ENCODE results near the gene MTMR10. TPM values are rescaled to one million over a fixed set of nuclear protein-coding genes. Genes with fewer than 3 reads are reported as not detected.

MTMR10 gene
- total RNA-seq, 4 donors from 2014 or later: 36.2 to 64.8 (median 45.9) TPM

DNA sequence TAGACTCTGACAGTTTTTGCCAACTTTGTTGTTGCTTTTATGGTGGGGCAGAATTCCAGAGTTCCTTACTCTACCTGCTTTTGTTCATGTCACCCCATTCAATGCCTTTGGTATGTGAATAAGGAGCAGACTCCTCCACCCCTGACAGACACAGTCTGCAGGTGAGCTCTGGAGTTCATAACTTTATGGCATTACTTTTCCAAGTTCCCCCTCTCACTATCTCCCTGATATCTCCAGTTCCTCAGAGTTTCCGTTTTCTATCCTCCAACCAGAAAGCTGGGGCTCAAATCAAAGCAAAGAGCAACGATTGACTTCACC, 23.1 kb upstream of the MTMR10 start:
- Histone ChIP-seq H3K36me3 (no peaks in the 10 kb centered on the region), H3K27me3 (no peaks in the 10 kb centered on the region), H3K4me1 (peaks cover 0 to 16% of the 10 kb centered on the region in 2 donors), H3K4me3 (replicated peaks in 1 of 3) (no peak overlapping the region), H3K9me3 (no peaks in the 10 kb centered on the region), H3K27ac (peak overlapping the region; percentile 3 to 86 (median 69))
- DNase-seq: no peak
- intact Hi-C loops (cut with DNase I): no loop called here
- WGBS, 2 donors: 67 to 68% methylated on average over 2 of the region's 2 CpGs
- TF ChIP-seq, protein P1, sequence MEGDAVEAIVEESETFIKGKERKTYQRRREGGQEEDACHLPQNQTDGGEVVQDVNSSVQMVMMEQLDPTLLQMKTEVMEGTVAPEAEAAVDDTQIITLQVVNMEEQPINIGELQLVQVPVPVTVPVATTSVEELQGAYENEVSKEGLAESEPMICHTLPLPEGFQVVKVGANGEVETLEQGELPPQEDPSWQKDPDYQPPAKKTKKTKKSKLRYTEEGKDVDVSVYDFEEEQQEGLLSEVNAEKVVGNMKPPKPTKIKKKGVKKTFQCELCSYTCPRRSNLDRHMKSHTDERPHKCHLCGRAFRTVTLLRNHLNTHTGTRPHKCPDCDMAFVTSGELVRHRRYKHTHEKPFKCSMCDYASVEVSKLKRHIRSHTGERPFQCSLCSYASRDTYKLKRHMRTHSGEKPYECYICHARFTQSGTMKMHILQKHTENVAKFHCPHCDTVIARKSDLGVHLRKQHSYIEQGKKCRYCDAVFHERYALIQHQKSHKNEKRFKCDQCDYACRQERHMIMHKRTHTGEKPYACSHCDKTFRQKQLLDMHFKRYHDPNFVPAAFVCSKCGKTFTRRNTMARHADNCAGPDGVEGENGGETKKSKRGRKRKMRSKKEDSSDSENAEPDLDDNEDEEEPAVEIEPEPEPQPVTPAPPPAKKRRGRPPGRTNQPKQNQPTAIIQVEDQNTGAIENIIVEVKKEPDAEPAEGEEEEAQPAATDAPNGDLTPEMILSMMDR (IDR thresholded peaks at IDR 0.05): no peak
- TF ChIP-seq POLR2A (IDR thresholded peaks at IDR 0.05): no peak

DNA sequence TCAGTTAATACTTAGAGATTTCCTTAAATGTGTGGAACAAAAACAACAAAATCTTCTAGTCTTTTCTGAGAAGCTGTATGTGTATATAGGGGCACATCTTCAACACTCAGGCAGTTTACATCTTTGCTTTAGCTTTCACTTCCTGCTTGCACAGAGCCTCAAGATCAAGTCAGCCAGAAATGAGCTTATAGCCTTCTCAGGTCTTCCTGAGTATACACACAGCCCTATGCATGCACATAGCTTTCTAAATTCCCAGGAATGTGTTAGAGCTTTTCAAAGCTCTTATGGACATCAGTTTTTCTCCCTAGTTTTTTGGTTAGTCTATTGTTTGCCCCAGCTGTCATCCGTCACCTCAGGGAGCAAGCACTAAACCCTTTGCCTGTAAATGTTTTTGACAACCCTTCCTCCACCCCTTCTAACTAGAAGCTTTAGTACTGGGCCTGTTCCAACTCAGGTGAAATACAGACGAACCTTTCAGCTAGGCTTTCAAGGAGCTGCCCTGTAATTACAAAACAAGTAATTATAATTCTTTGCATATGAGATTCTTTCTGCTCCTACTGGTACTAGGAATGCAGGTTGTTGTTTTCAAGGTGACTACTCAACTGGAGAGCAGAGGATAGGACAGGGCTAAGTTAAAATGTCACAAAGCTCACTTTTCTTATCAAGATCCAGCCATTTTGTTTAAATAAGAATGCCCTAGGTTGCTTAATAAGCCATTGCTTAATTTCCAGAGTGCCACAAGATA, 22.6 kb upstream of the MTMR10 start:
- peak in 1 of 2 donors; percentile 19 for DNase-seq
- H3K27ac ChIP-seq: peak overlapping the region; percentile 3 to 86 (median 69)
- H3K36me3 ChIP-seq: no peaks in the 10 kb centered on the region
- WGBS, 2 donors: 42 to 54% methylated on average over 2 of the region's 2 CpGs
- no peak for TF ChIP-seq POLR2A (IDR thresholded peaks at IDR 0.05)
- TF ChIP-seq, protein P1 (IDR thresholded peaks at IDR 0.05): no peak
- H3K27me3 ChIP-seq: no peaks in the 10 kb centered on the region
- H3K4me3 ChIP-seq (replicated peaks in 1 of 3): no peak overlapping the region
- intact Hi-C loops (cut with DNase I): no loop called here
- no peaks in the 10 kb centered on the region for H3K9me3 ChIP-seq
- peaks cover 0 to 16% of the 10 kb centered on the region in 2 donors for H3K4me1 ChIP-seq

DNA sequence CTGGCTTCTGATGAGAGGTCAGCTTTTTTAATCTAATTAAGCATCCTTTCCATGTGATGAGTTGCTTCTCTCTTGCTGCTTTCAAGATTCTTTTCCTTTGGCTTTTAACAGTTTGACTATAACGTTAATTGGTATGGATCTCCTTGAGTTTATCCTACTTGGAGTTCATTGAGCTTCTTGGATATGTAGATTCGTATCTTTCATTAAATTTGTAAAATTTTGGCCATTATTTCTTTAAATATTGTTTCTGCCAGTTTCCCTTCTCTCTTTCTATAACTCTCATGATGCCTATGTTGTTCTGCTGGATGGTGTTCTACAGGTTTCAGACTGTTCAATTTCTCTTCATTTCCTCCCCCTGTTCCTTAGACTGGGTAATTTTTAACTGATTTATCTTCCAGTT, 21.0 kb upstream of the MTMR10 start:
- DNase-seq: no peak
- intact Hi-C loops (cut with DNase I): no loop called here
- WGBS, 2 donors: 80 to 94% methylated on average over 2 of the region's 2 CpGs
- Histone ChIP-seq H3K36me3 (no peaks in the 10 kb centered on the region), H3K4me3 (replicated peaks in 1 of 3) (no peak overlapping the region), H3K27me3 (no peaks in the 10 kb centered on the region), H3K9me3 (no peaks in the 10 kb centered on the region), H3K4me1 (peaks cover 0 to 16% of the 10 kb centered on the region in 2 donors), H3K27ac (no peak overlapping the region)
- TF ChIP-seq POLR2A (IDR thresholded peaks at IDR 0.05): no peak
- TF ChIP-seq, protein P1 (IDR thresholded peaks at IDR 0.05): no peak

DNA sequence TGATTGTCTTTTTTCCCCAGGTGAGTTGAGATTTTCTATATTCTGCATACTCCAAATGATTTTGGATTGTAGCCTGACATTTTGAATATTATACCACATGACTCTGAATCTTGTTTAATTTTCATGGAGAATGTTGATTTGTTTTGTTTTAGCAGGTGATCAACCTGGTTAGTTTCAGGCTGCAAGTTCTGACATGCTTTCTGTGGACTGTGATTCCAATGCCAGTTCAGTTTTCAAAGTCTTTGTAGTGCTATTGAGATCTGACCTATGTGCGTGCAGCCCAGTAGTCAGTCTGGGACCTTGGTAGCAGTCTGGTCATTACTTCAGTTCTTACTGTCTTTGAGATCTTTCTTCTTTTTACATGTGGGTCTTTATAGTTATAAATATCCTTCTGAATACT, 18.6 kb upstream of the MTMR10 start:
- intact Hi-C loops (cut with DNase I): no loop called here
- Histone ChIP-seq H3K9me3 (no peaks in the 10 kb centered on the region), H3K27ac (no peak overlapping the region), H3K27me3 (no peaks in the 10 kb centered on the region), H3K36me3 (no peaks in the 10 kb centered on the region), H3K4me1 (peaks cover 0 to 13% of the 10 kb centered on the region in 2 donors), H3K4me3 (replicated peaks in 1 of 3) (no peak overlapping the region)
- 95 to 97% methylated on average over 1 of the region's 1 CpG for WGBS, 2 donors
- TF ChIP-seq, protein P1 (IDR thresholded peaks at IDR 0.05): no peak
- TF ChIP-seq POLR2A (IDR thresholded peaks at IDR 0.05): no peak
- DNase-seq: no peak

DNA sequence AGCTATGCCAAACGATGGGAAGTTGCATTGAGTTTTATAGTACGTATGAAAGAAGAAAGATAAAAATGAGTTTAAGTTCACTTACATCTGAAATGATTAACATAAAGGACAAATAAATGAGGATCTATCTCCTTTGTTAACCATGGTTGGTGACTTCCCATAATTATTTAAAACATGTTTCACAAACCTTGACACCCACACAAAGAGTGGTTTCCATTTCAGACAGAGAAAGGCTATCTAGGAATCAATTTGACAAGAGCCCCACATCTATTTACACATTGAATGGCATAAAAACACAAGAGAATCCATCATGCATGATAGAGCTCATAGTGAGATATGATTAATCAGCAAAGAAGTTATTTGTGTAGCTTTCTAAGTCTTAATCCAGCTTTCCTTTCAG, 14.2 kb upstream of the MTMR10 start:
- Histone ChIP-seq H3K9me3 (no peaks in the 10 kb centered on the region), H3K36me3 (no peaks in the 10 kb centered on the region), H3K27ac (no peak overlapping the region), H3K27me3 (no peaks in the 10 kb centered on the region), H3K4me3 (replicated peaks in 1 of 3) (no peak overlapping the region), H3K4me1 (no peaks in the 10 kb centered on the region)
- no peak for DNase-seq
- TF ChIP-seq, protein P1 (IDR thresholded peaks at IDR 0.05): no peak
- no peak for TF ChIP-seq POLR2A (IDR thresholded peaks at IDR 0.05)
- WGBS, 2 donors: 76 to 86% methylated on average over 2 of the region's 2 CpGs
- intact Hi-C loops (cut with DNase I): loop anchor here (10.0 kb wide), 2 partner anchors 59 to 129 kb away; no protein-coding TSS in a partner anchor
